HG02610 (cell line): Measurements from ENCODE around the gene HOXD1.

Experiments used
- ATAC-seq: cut with Tn5 transposase; IDR thresholded peaks from one replicate; pipeline ENCODE4 v1.9.1; 2021; ENCODE audit warnings: mild to moderate bottlenecking, moderate library complexity; ENCODE audit not compliant: unreplicated experiment

Gene HOXD1

GRCh38 chr2:176152350-176153181 lies 35.9 kb upstream of the HOXD1 start:
- ATAC-seq = no peak

DNA sequence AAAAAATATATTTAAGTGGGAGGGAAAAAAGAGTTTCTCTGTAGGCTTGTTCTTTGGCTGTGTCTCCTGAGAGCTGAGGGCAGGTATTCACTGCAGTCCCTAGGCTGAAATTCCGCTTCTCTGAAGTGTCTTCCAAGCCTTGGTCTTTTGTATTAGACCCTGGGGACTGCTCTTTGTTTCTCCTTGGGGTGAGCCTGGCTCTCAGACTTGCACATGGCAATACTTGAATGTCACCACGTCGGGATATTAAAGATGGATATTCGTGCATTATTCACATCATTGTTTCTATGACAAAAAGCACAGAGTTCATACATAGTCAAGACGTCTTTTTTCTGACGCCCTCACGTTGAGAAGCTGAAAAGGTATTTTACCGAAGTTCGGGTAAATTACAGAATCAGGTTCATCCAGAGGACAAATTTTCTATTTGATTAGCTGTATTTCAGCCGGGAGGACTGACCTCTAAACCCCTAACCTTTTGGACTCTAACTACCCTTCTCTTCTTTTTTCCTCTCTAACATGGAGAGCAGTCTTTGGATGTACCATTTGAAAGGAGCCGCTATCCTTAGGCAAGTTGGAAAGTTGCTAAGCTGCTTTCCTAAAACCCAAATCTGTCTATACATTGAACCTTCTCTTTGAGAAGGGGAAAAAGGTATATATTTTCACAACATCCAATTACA lies 33.8 kb upstream of the HOXD1 start:
- ATAC-seq = no peak

GRCh38 chr2:176155356-176156044 lies 33.0 kb upstream of the HOXD1 start:
- ATAC-seq = no peak

DNA sequence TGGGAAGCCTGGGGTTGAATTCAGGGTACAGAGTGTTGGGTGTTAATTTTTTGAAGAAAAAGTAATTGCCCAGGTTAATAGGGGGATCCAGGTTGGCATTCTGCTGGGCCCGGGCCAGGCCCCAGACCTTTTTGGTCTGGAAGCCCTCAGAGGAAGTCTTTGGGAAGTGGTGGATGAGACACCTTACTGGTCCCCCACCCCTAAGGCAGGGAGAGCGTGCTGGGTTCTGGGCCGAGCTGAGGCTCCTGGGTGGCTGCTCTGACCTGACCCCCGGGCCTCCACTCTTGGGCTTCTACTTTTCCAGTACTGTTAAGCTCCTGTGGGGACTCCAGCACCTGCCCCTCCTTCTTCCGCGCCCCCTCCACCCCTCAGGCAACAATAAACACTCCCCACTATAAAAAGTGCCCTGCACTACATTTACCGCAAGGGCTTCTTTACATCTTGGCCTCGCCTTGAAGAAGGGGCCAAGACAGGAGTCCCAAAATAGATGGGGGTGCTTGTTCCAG lies 32.1 kb upstream of the HOXD1 start:
- ATAC-seq = no peak

DNA sequence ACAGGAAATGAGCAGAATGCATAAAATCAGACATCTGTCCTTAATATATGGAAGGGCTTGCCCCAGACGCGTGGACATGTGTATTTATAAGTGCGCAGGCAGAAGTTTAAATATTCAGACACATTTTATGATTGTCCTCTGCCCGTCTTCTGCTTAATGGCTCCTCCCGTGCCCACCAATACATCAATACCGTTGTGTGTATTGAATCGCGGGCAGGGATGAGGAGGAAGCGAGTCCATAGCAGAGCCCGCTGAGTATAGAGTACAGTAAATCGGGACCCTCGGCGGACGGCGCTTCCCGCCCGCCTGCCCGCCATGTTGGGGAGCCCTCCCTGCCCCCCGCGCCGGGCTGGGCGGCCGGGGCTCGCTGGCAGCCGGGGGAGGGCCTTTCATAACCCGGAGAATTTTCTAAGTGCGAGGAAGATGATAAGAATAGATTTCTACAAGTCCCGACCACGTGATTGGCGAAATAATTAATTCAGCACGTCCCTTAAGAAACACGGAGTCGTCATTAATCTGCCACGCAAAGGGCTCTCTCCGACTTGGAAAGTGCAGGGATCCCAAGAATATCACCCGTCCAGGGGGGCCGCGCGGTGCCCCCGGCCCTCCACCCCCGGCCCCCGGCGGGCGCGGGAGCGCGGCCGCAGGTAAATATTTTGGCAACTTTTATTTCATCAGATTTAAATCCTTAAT lies 31.5 kb upstream of the HOXD1 start, which contains the start of gene HOXD3:
Gene HOXD3, plus strand, starts transcription at position 501 of the 692 bp plus-strand sequence. CDS start 11,808 bp downstream, outside the sequence.
- no peak for ATAC-seq

- ATAC-seq = no peak
These were observed 30.8 kb upstream of the HOXD1 start for GRCh38 chr2:176157499-176158185.

DNA sequence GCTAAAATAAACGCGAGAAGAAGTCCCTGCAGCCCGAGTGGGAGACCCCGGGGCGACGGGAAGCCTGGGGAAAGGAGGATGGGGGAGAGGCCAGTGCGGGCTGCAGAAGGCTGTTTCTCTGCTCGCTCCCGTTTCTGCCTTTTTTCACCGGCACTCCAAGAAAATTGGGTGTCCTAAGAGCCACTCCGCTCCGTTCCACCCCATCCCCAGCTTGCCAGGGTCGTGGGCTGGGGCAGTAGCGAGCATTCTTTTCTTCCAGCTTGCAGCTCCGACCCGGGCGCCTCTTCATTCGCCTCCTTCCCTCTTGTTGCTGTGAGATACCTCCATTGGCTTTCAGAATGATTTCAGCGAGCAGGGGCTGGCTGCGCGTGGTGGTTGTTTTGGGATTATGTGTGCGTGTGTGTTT lies 30.3 kb upstream of the HOXD1 start:
- no peak for ATAC-seq

GRCh38 chr2:176158855-176159662 lies 29.4 kb upstream of the HOXD1 start:
- no peak for ATAC-seq

GRCh38 chr2:176159663-176160250 lies 28.7 kb upstream of the HOXD1 start:
- no peak for ATAC-seq

DNA sequence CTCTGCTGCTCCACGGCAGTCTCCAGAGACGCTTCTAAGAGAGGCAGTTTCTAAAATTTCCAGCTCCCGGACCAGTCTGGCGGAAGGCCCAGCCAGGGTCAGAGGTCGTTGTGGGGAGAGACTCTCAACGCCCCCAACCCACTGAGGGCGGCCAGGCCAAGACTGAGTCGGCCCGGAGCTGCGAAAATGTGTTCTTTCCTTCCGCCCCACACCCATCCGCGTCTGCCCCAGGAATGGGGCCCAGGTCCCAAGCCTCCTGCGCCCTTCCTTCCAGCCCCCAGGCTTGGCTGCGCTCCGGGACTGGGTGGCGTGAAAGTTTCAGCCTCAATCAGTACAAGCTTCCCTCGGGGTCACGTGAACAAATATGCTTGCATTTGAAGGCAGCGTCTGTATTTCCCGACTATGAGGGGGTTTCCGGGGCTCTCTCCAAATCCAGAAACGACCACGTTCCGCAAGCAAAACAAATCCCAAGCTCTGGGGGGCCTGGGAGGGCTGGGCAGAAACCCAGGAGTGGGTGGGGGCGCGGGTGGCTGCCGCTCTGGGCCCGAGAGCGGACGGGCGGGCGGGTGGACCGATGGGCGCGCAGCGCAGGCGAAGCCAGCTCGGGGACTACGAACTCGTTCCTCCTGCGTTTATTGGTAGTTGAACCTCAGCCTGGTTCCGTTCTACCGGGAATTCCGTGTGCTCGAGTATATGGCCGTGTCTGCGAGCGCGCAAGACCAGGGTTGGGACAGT lies 28.1 kb upstream of the HOXD1 start:
- no peak for ATAC-seq

DNA sequence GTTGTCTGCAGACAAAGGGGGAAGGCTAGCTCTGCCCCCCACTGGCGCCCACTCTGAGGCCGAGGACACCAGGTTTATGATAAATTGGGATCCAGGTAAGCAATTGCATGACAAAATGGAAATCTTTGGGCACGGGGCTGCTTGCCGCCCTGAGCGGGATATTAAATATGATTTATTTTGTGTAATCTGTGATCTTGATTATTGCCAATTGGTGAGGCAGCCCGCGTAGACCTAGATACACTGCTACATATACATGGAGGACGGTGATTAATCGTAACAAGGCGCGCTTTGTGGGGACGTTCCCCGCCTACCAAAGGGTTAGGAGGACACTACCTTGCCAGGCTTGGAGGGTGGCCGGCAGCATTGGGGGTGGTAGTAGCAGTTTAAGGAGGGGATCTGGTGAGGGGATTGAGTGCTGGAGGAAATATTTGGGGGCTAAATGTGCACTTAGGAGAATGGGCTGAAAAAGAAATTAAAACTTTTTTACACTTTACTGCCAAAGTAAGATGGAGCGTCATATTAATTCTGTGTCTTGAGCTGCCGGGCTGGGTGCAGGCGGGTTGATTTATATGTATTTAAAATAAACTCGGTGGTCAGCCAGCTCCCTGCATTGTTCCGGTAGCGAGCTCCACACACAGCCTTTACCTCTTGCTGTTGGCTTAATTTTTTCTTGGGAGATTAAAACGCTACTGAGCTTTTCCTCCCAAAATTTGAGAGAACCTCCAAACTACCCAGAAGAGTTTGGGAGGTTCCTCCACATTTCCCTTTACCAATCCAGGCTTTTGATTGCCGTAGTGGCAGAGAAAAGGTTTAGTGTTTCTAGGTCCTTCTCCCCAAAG lies 27.3 kb upstream of the HOXD1 start:
- no peak for ATAC-seq

- ATAC-seq = no peak
These were observed 26.4 kb upstream of the HOXD1 start for GRCh38 chr2:176161825-176162626.

GRCh38 chr2:176162911-176163671 lies 25.4 kb upstream of the HOXD1 start:
- no peak for ATAC-seq

- no peak for ATAC-seq
These were observed 24.8 kb upstream of the HOXD1 start for GRCh38 chr2:176163672-176164056.

DNA sequence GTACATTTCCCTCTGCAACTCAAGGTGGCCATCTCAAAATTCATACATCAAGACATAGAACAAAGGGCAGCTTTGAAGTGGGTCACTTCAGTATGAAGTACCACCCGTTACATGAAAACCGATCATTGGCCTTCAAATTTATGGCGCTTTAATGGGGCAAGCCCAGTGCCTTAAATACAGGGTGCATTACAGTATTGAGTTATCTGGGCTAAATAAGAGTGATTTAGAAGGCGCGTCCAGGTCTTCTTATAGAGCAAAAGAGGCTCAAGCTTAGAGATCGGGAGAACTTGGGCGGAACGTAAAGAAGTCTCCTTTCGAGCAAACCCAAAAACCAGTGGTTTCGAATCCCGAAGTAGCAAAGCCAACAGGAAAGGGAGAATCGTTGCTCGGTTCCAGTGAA lies 24.3 kb upstream of the HOXD1 start:
- ATAC-seq = no peak
